ENCODE data around the gene IFT122.

IFT122 gene

GRCh38 chr3:129419476-129419875, 20.5 kb upstream of the IFT122 start:
- DNase-seq (ENCODE audit: low read depth in 1 of 2, low spot score in 1 of 2): no peak
- H3K27ac ChIP-seq (replicated peaks): no peak overlapping the region
- no peaks in the 10 kb centered on the region for H3K27me3 ChIP-seq (ENCODE audit: insufficient read depth, poor library complexity, severe bottlenecking)
- TF ChIP-seq REST (IDR thresholded peaks at IDR 0.05; ENCODE audit: insufficient replicate concordance, low read depth) (no peak), SPI1 (IDR thresholded peaks at IDR 0.05; ENCODE audit: borderline replicate concordance, low read depth) (no peak), POLR2AphosphoS5 (IDR thresholded peaks at IDR 0.05; ENCODE audit: low read depth) (no peak), CTCF (IDR thresholded peaks at IDR 0.05; ENCODE audit: insufficient read depth, low read length) (no peak), GABPA (IDR thresholded peaks at IDR 0.05; ENCODE audit: low read depth) (no peak)
- H3K4me3 ChIP-seq (replicated peaks; ENCODE audit: insufficient read depth, low read length): no peak overlapping the region

GRCh38 chr3:129421236-129421883, 18.7 kb upstream of the IFT122 start:
- Histone ChIP-seq H3K4me3 (replicated peaks; ENCODE audit: insufficient read depth, low read length) (no peak overlapping the region), H3K27me3 (ENCODE audit: insufficient read depth, poor library complexity, severe bottlenecking) (no peaks in the 10 kb centered on the region), H3K27ac (replicated peaks) (no peak overlapping the region)
- no peak for TF ChIP-seq GABPA (IDR thresholded peaks at IDR 0.05; ENCODE audit: low read depth)
- no peak for TF ChIP-seq POLR2AphosphoS5 (IDR thresholded peaks at IDR 0.05; ENCODE audit: low read depth)
- TF ChIP-seq REST (IDR thresholded peaks at IDR 0.05; ENCODE audit: insufficient replicate concordance, low read depth): no peak
- TF ChIP-seq SPI1 (IDR thresholded peaks at IDR 0.05; ENCODE audit: borderline replicate concordance, low read depth): no peak
- no peak for TF ChIP-seq CTCF (IDR thresholded peaks at IDR 0.05; ENCODE audit: insufficient read depth, low read length)
- DNase-seq (ENCODE audit: low read depth in 1 of 2, low spot score in 1 of 2): no peak

GRCh38 chr3:129421988-129422745, 17.9 kb upstream of the IFT122 start:
- no peak for DNase-seq (ENCODE audit: low read depth in 1 of 2, low spot score in 1 of 2)
- H3K27ac ChIP-seq (replicated peaks): no peak overlapping the region
- no peaks in the 10 kb centered on the region for H3K27me3 ChIP-seq (ENCODE audit: insufficient read depth, poor library complexity, severe bottlenecking)
- H3K4me3 ChIP-seq (replicated peaks; ENCODE audit: insufficient read depth, low read length): no peak overlapping the region
- no peak for TF ChIP-seq GABPA (IDR thresholded peaks at IDR 0.05; ENCODE audit: low read depth)
- TF ChIP-seq CTCF (IDR thresholded peaks at IDR 0.05; ENCODE audit: insufficient read depth, low read length): no peak
- no peak for TF ChIP-seq REST (IDR thresholded peaks at IDR 0.05; ENCODE audit: insufficient replicate concordance, low read depth)
- TF ChIP-seq SPI1 (IDR thresholded peaks at IDR 0.05; ENCODE audit: borderline replicate concordance, low read depth): no peak
- no peak for TF ChIP-seq POLR2AphosphoS5 (IDR thresholded peaks at IDR 0.05; ENCODE audit: low read depth)
